Eye (tissue), 1 donor: ENCODE results near the gene TEP1.

Experiments used
- DNase-seq: peaks from one replicate; pipeline ENCODE4 v3.0.0-alpha.2; 2015

TEP1 gene

GRCh38 chr14:20429801-20430669 is 16.7 kb upstream of the TEP1 start:
- DNase-seq: no peak

GRCh38 chr14:20428802-20429201 is 15.5 kb upstream of the TEP1 start:
- DNase-seq: no peak

GRCh38 chr14:20428010-20428365 is 14.7 kb upstream of the TEP1 start:
- DNase-seq: no peak

GRCh38 chr14:20427231-20428009 is 14.1 kb upstream of the TEP1 start:
- DNase-seq: no peak

- DNase-seq: no peak
Observed at GRCh38 chr14:20424851-20425250, 11.6 kb upstream of the TEP1 start.

GRCh38 chr14:20422886-20423285 is 9.6 kb upstream of the TEP1 start:
- no peak for DNase-seq

GRCh38 chr14:20421267-20421666 is 8.0 kb upstream of the TEP1 start:
- no peak for DNase-seq

- no peak for DNase-seq
Observed at GRCh38 chr14:20419419-20419818, 6.1 kb upstream of the TEP1 start.

- DNase-seq: no peak
Observed at GRCh38 chr14:20418501-20418909, 5.2 kb upstream of the TEP1 start.

GRCh38 chr14:20417250-20418186 is 4.2 kb upstream of the TEP1 start:
- no peak for DNase-seq

GRCh38 chr14:20416223-20416622 is 2.9 kb upstream of the TEP1 start:
- DNase-seq: no peak

GRCh38 chr14:20415782-20416206 is 2.5 kb upstream of the TEP1 start:
- peak; percentile 68 for DNase-seq

GRCh38 chr14:20413744-20414082 is 412 bp upstream of the TEP1 start:
- no peak for DNase-seq

GRCh38 chr14:20412411-20412810 is 890 bp downstream of the TEP1 start:
- no peak for DNase-seq

- DNase-seq: no peak
Observed at GRCh38 chr14:20409226-20409625, 4.1 kb downstream of the TEP1 start.

GRCh38 chr14:20403521-20403920 is 9.8 kb downstream of the TEP1 start:
- no peak for DNase-seq

GRCh38 chr14:20400965-20401593 is 12.2 kb downstream of the TEP1 start:
- DNase-seq: no peak

GRCh38 chr14:20400589-20400964 is 12.7 kb downstream of the TEP1 start:
- DNase-seq: no peak

- DNase-seq: no peak
Observed at GRCh38 chr14:20397511-20397910, 15.8 kb downstream of the TEP1 start.

- DNase-seq: no peak
Observed at GRCh38 chr14:20391505-20391904, 21.8 kb downstream of the TEP1 start.

- no peak for DNase-seq
Observed at GRCh38 chr14:20388159-20388558, 25.1 kb downstream of the TEP1 start.

GRCh38 chr14:20387576-20387975 is 25.7 kb downstream of the TEP1 start:
- no peak for DNase-seq
